Colonic mucosa (tissue), 4 donors: ENCODE results near the gene TBX1. TPM values are rescaled to one million over a fixed set of nuclear protein-coding genes. Genes with fewer than 3 reads are reported as not detected.
A peak's percentile ranks its signal among the peaks of the same experiment; 100 is the strongest.

Experiments
- DNase-seq: peaks from one replicate; pipeline ENCODE4 v3.0.0-alpha.2; 2020
- H3K27ac ChIP-seq: fragments of 200-600 bp; one replicate; pipeline ENCODE4 v1.8.0; 2021
- H3K27me3 ChIP-seq: fragments of 200-600 bp; one replicate; pipeline ENCODE4 v1.8.0; 2021
- H3K36me3 ChIP-seq: fragments of 200-600 bp; one replicate; pipeline ENCODE4 v1.8.0; 2021
- H3K4me1 ChIP-seq: fragments of 200-600 bp; one replicate; pipeline ENCODE4 v1.8.0; 2021; ENCODE audit warnings: mild to moderate bottlenecking
- H3K4me3 ChIP-seq: fragments of 200-600 bp; one replicate; pipeline ENCODE4 v1.8.0; 2021
- H3K9ac ChIP-seq, 2 donors: one replicate each; pipeline ENCODE4 v1.7.0; 2013; ENCODE audit warnings: control low read depth in 2 of 2, low read depth in 2 of 2, low read length in 2 of 2
- H3K9me3 ChIP-seq: fragments of 200-600 bp; one replicate; pipeline ENCODE4 v1.8.0; 2021
- intact Hi-C: fragments of 100-400 bp; cut with DNase I; formaldehyde crosslinking; loops from one replicate; pipeline ENCODE4 v1.14.1; 2022
- total RNA-seq, 2 donors: library from RNA; stranded (reverse); fragmentation: NEBNext Ultra II Directional in 1 of 2; extraction: Animal tissue kit (Norgen Biotek cat#: 25700) in 1 of 2; gene quantifications; one replicate each; pipeline ENCODE4 v1.2.1, GENCODE V29; 2021
- TF ChIP-seq, protein P1 (sequence below): fragments of 200-600 bp; IDR thresholded peaks from one replicate; pipeline ENCODE4 v1.8.0; 2022; ENCODE audit warnings: antibody characterized with exemption, mild to moderate bottlenecking
- donor health status: healthy.
- donor health status: DM: no; HTN: no; CAD: no.
- donor health status: DM: no; HTN: no; CAD: no.

The TBX1 gene
- total RNA-seq, result 1 to 10 TPM in 1 of 2 donors, under 1 TPM in 1; 0.80 to 1.9 TPM

DNA sequence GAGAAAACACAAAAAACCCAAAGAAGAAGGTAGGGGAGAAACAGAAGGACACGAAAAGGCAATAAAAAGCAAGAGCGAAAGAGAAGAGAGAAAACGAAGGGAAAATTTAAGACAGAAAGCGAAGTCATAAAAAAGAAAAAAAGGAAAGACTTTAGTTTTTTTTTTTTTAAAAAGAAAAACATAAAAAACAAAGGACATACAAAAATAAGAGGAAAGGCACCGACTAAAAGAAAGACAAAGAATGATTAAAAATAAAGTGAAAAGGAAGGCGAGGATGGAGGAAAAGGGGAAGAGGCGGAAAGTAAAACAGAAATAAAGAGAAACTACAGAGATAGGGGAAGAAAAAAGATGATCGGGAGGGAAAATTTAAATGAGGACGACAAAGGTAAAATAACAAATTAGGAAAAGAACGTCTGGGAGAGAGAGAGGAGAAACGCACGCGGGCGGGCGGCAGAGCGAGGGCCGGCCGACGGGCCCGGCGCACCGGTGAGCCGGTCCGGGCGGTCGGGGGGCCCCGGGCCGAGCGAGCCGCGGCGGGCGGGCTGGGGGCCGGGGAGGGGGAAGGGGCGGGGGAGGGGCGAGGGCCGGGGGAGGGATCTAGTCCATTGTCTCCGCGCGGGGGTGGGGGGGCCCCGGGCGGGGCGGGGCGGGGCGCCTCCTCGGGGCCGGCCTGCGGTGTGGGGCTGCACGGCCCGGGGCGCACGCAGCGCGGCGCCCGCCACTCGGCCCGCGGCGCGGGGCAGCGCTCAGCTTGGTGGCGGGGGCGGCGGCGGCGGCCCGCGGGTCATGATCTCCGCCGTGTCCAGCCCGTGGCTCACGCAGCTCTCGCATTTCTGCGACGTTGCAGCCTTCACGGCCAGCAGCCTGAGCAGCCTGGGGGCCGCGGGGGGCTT lies at the start of gene TBX1:
Gene TBX1 (plus strand): TSS at position 721 of the 893 bp plus-strand sequence. CDS start 66 bp downstream, at position 787.
- Histone ChIP-seq H3K9me3 (no peaks in the 10 kb centered on the region), H3K4me3 (no peak within 1 kb of the TSS), H3K27me3 (peaks cover 88% of the 10 kb centered on the region), H3K9ac (no peak within 1 kb of the TSS), H3K4me1 (peaks cover 3% of the 10 kb centered on the region), H3K27ac (no peak within 1 kb of the TSS), H3K36me3 (no peaks in the 10 kb centered on the region)
- TF ChIP-seq, protein P1, sequence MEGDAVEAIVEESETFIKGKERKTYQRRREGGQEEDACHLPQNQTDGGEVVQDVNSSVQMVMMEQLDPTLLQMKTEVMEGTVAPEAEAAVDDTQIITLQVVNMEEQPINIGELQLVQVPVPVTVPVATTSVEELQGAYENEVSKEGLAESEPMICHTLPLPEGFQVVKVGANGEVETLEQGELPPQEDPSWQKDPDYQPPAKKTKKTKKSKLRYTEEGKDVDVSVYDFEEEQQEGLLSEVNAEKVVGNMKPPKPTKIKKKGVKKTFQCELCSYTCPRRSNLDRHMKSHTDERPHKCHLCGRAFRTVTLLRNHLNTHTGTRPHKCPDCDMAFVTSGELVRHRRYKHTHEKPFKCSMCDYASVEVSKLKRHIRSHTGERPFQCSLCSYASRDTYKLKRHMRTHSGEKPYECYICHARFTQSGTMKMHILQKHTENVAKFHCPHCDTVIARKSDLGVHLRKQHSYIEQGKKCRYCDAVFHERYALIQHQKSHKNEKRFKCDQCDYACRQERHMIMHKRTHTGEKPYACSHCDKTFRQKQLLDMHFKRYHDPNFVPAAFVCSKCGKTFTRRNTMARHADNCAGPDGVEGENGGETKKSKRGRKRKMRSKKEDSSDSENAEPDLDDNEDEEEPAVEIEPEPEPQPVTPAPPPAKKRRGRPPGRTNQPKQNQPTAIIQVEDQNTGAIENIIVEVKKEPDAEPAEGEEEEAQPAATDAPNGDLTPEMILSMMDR, result no peak
- intact Hi-C loops, result no loop called here
- DNase-seq, result no peak

DNA sequence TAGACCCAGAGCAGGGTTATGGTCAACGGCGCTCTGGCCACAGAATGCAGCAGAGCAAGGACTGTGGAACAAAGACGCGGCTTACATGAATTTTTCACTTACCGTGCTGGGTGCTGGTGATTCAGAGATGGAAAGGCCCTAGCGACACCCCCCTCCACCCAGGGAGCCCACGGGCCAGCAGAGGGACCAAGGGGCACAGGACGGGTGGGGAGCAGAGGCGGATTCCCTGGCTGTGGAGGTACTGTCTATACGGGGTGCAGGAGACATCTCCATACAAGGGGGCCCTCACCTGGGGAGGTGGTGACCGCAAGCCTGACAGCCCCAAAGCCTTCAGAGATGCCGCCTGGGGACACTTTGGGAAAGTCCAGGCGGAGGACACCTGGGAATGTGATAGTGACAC lies 47.3 kb upstream of the TBX1 start:
- intact Hi-C loops, result no loop called here
- Histone ChIP-seq H3K4me3 (no peak overlapping the region), H3K36me3 (no peaks in the 10 kb centered on the region), H3K27me3 (peaks cover 20% of the 10 kb centered on the region), H3K27ac (no peak overlapping the region), H3K9ac (no peak overlapping the region), H3K9me3 (no peaks in the 10 kb centered on the region), H3K4me1 (no peaks in the 10 kb centered on the region)
- TF ChIP-seq, protein P1, result no peak
- no peak for DNase-seq

GRCh38 chr22:19713650-19714311 lies 46.8 kb upstream of the TBX1 start:
- intact Hi-C loops, result no loop called here
- H3K27ac ChIP-seq, result no peak overlapping the region
- H3K4me1 ChIP-seq, result no peaks in the 10 kb centered on the region
- no peaks in the 10 kb centered on the region for H3K9me3 ChIP-seq
- DNase-seq, result no peak
- H3K36me3 ChIP-seq, result no peaks in the 10 kb centered on the region
- peak overlapping the region in 1 of 2 donors; percentile 19 for H3K9ac ChIP-seq
- H3K27me3 ChIP-seq, result peaks cover 26% of the 10 kb centered on the region
- peak overlapping the region; percentile 23 for H3K4me3 ChIP-seq
- TF ChIP-seq, protein P1, result no peak

GRCh38 chr22:19714312-19715187 lies 46.0 kb upstream of the TBX1 start, which contains the start of gene SEPTIN5:
Gene SEPTIN5 (plus strand): TSS chr22:19714503. CDS start chr22:19714589, 86 bp downstream.
- TF ChIP-seq, protein P1, result no peak
- no peaks in the 10 kb centered on the region for H3K4me1 ChIP-seq
- no peaks in the 10 kb centered on the region for H3K36me3 ChIP-seq
- H3K9ac ChIP-seq, result peak within 1 kb of the TSS; percentile 19 to 43
- no peaks in the 10 kb centered on the region for H3K9me3 ChIP-seq
- intact Hi-C loops, result no loop called here
- H3K27ac ChIP-seq, result no peak within 1 kb of the TSS
- no peak for DNase-seq
- H3K4me3 ChIP-seq, result peak within 1 kb of the TSS; percentile 40
- peaks cover 34% of the 10 kb centered on the region for H3K27me3 ChIP-seq
